ENCODE data around the gene PMEL.

Gene PMEL

GRCh38 chr12:56007564-56008559 lies 42.0 kb upstream of the PMEL start:
- no peak for TF ChIP-seq SIN3A (IDR thresholded peaks at IDR 0.05; ENCODE audit: borderline replicate concordance, insufficient read depth, low read length)
- no peak for TF ChIP-seq REST (IDR thresholded peaks at IDR 0.05; ENCODE audit: insufficient read depth in 1 of 2, low read depth in 2 of 2, low read length in 2 of 2)
- TF ChIP-seq TAF1 (IDR thresholded peaks at IDR 0.05; ENCODE audit: borderline replicate concordance, insufficient read depth, low read length) = no peak
- no peak for TF ChIP-seq FOXP2 (optimal IDR thresholded peaks at IDR 0.05; ENCODE audit: borderline replicate concordance, extremely low read depth, extremely low read length, insufficient read depth)
- TF ChIP-seq POLR2AphosphoS5 (IDR thresholded peaks at IDR 0.05; ENCODE audit: low read depth, low read length) = no peak

- TF ChIP-seq SIN3A (IDR thresholded peaks at IDR 0.05; ENCODE audit: borderline replicate concordance, insufficient read depth, low read length) (no peak), POLR2AphosphoS5 (IDR thresholded peaks at IDR 0.05; ENCODE audit: low read depth, low read length) (no peak)
These were observed 38.4 kb upstream of the PMEL start for GRCh38 chr12:56004211-56004610.

GRCh38 chr12:56001487-56002100 lies 35.8 kb upstream of the PMEL start:
- TF ChIP-seq POLR2AphosphoS5 (IDR thresholded peaks at IDR 0.05; ENCODE audit: low read depth, low read length) (no peak), TAF1 (IDR thresholded peaks at IDR 0.05; ENCODE audit: borderline replicate concordance, insufficient read depth, low read length) (no peak), REST (IDR thresholded peaks at IDR 0.05; ENCODE audit: insufficient read depth in 1 of 2, low read depth in 2 of 2, low read length in 2 of 2) (no peak), SIN3A (IDR thresholded peaks at IDR 0.05; ENCODE audit: borderline replicate concordance, insufficient read depth, low read length) (no peak), FOXP2 (optimal IDR thresholded peaks at IDR 0.05; ENCODE audit: borderline replicate concordance, extremely low read depth, extremely low read length, insufficient read depth) (no peak)

- TF ChIP-seq POLR2AphosphoS5 (IDR thresholded peaks at IDR 0.05; ENCODE audit: low read depth, low read length) (no peak), SIN3A (IDR thresholded peaks at IDR 0.05; ENCODE audit: borderline replicate concordance, insufficient read depth, low read length) (no peak), TAF1 (IDR thresholded peaks at IDR 0.05; ENCODE audit: borderline replicate concordance, insufficient read depth, low read length) (no peak), FOXP2 (optimal IDR thresholded peaks at IDR 0.05; ENCODE audit: borderline replicate concordance, extremely low read depth, extremely low read length, insufficient read depth) (no peak), REST (IDR thresholded peaks at IDR 0.05; ENCODE audit: insufficient read depth in 1 of 2, low read depth in 2 of 2, low read length in 2 of 2) (no peak)
These were observed 31.7 kb upstream of the PMEL start for GRCh38 chr12:55997535-55997859.

- no peak for TF ChIP-seq REST (IDR thresholded peaks at IDR 0.05; ENCODE audit: insufficient read depth in 1 of 2, low read depth in 2 of 2, low read length in 2 of 2)
- no peak for TF ChIP-seq FOXP2 (optimal IDR thresholded peaks at IDR 0.05; ENCODE audit: borderline replicate concordance, extremely low read depth, extremely low read length, insufficient read depth)
- peak; percentile 89 for TF ChIP-seq POLR2AphosphoS5 (IDR thresholded peaks at IDR 0.05; ENCODE audit: low read depth, low read length)
- TF ChIP-seq SIN3A (IDR thresholded peaks at IDR 0.05; ENCODE audit: borderline replicate concordance, insufficient read depth, low read length) = peak; percentile 23; the same call in 1 of the 2 replicates
- 0 out of 2 replicates have a peak, but pooled peaks have one; percentile 53 for TF ChIP-seq TAF1 (IDR thresholded peaks at IDR 0.05; ENCODE audit: borderline replicate concordance, insufficient read depth, low read length)
These were observed 31.1 kb upstream of the PMEL start, which contains the start of gene SUOX for GRCh38 chr12:55996715-55997534. TSS of gene SUOX (plus strand) at chr12:55997276. CDS start at chr12:56002222, 4,946 bp downstream.
